IPS-18a (cell line): Measurements from ENCODE around the gene PPP1R12B.
"Not testable (repeated sequence)": the region's sequence is repeated elsewhere in the genome, so short reads cannot be mapped to it uniquely, and the experiment has no call there.

Source experiments
- H3K27ac ChIP-seq: one replicate; pipeline ENCODE4 v1.5.1; 2013; ENCODE audit warnings: low read length
- H3K27me3 ChIP-seq: one replicate; pipeline ENCODE4 v1.6.1; 2013; ENCODE audit warnings: mild to moderate bottlenecking, low read length; ENCODE audit not compliant: control insufficient read depth, insufficient read depth
- H3K36me3 ChIP-seq: one replicate; pipeline ENCODE4 v1.6.1; 2013; ENCODE audit warnings: low read depth, low read length; ENCODE audit not compliant: control insufficient read depth
- H3K4me1 ChIP-seq: one replicate; pipeline ENCODE4 v1.6.1; 2013; ENCODE audit warnings: low read depth, low read length; ENCODE audit not compliant: control insufficient read depth
- H3K4me3 ChIP-seq: one replicate; pipeline ENCODE4 v1.5.1; 2013; ENCODE audit warnings: low read length
- H3K9ac ChIP-seq: one replicate; pipeline ENCODE4 v1.6.1; 2013; ENCODE audit warnings: mild to moderate bottlenecking, low read length, moderate library complexity
- H3K9me3 ChIP-seq: one replicate; pipeline ENCODE4 v1.6.1; 2013; ENCODE audit warnings: low read depth, low read length; ENCODE audit not compliant: control insufficient read depth

PPP1R12B gene

GRCh38 chr1:202433155-202434043, 84.9 kb downstream of the PPP1R12B start:
- Histone ChIP-seq H3K27ac (no peak overlapping the region), H3K36me3 (peaks cover 3% of the 10 kb centered on the region), H3K4me3 (no peak overlapping the region), H3K27me3 (no peaks in the 10 kb centered on the region), H3K9ac (no peak overlapping the region), H3K9me3 (no peaks in the 10 kb centered on the region), H3K4me1 (no peaks in the 10 kb centered on the region)

GRCh38 chr1:202434059-202434458, 85.6 kb downstream of the PPP1R12B start:
- no peak overlapping the region for H3K4me3 ChIP-seq
- H3K27me3 ChIP-seq: no peaks in the 10 kb centered on the region
- no peaks in the 10 kb centered on the region for H3K4me1 ChIP-seq
- H3K36me3 ChIP-seq: peaks cover 3% of the 10 kb centered on the region
- H3K9ac ChIP-seq: no peak overlapping the region
- H3K27ac ChIP-seq: no peak overlapping the region
- no peaks in the 10 kb centered on the region for H3K9me3 ChIP-seq

- Histone ChIP-seq H3K9me3 (no peaks in the 10 kb centered on the region), H3K9ac (no peak overlapping the region), H3K4me1 (no peaks in the 10 kb centered on the region), H3K36me3 (peaks cover 3% of the 10 kb centered on the region), H3K27ac (no peak overlapping the region), H3K4me3 (no peak overlapping the region), H3K27me3 (no peaks in the 10 kb centered on the region)
Observed at GRCh38 chr1:202438393-202439174, 90.1 kb downstream of the PPP1R12B start.

GRCh38 chr1:202439308-202439707, 90.8 kb downstream of the PPP1R12B start:
- Histone ChIP-seq H3K4me1 (no peaks in the 10 kb centered on the region), H3K27ac (no peak overlapping the region), H3K4me3 (no peak overlapping the region), H3K36me3 (peaks cover 3% of the 10 kb centered on the region), H3K27me3 (no peaks in the 10 kb centered on the region), H3K9ac (no peak overlapping the region), H3K9me3 (no peaks in the 10 kb centered on the region)

GRCh38 chr1:202448140-202448539, 99.6 kb downstream of the PPP1R12B start:
- H3K36me3 ChIP-seq, H3K9ac ChIP-seq, H3K4me3 ChIP-seq, H3K4me1 ChIP-seq, H3K9me3 ChIP-seq, H3K27ac ChIP-seq, H3K27me3 ChIP-seq: not testable (repeated sequence)

- H3K4me1 ChIP-seq, H3K27ac ChIP-seq, H3K27me3 ChIP-seq, H3K4me3 ChIP-seq, H3K9ac ChIP-seq, H3K36me3 ChIP-seq, H3K9me3 ChIP-seq: not testable (repeated sequence)
Observed at GRCh38 chr1:202451641-202452040, 103.1 kb downstream of the PPP1R12B start.

- no peaks in the 10 kb centered on the region for H3K9me3 ChIP-seq
- H3K9ac ChIP-seq: no peak overlapping the region
- H3K4me3 ChIP-seq: no peak overlapping the region
- no peaks in the 10 kb centered on the region for H3K36me3 ChIP-seq
- no peaks in the 10 kb centered on the region for H3K27me3 ChIP-seq
- H3K27ac ChIP-seq: no peak overlapping the region
- no peaks in the 10 kb centered on the region for H3K4me1 ChIP-seq
Observed at GRCh38 chr1:202452508-202452907, 104.0 kb downstream of the PPP1R12B start.

- not testable (repeated sequence) for H3K27ac ChIP-seq, H3K4me3 ChIP-seq, H3K36me3 ChIP-seq, H3K9ac ChIP-seq, H3K27me3 ChIP-seq, H3K4me1 ChIP-seq, H3K9me3 ChIP-seq
Observed at GRCh38 chr1:202456372-202457169, 108.1 kb downstream of the PPP1R12B start.

- not testable (repeated sequence) for H3K4me3 ChIP-seq, H3K9me3 ChIP-seq, H3K27me3 ChIP-seq, H3K27ac ChIP-seq, H3K36me3 ChIP-seq, H3K4me1 ChIP-seq, H3K9ac ChIP-seq
Observed at GRCh38 chr1:202458651-202459050, 110.2 kb downstream of the PPP1R12B start.

GRCh38 chr1:202459470-202460142, 111.1 kb downstream of the PPP1R12B start:
- not testable (repeated sequence) for H3K27ac ChIP-seq, H3K36me3 ChIP-seq, H3K9ac ChIP-seq, H3K9me3 ChIP-seq, H3K4me1 ChIP-seq, H3K4me3 ChIP-seq, H3K27me3 ChIP-seq

- H3K36me3 ChIP-seq, H3K4me1 ChIP-seq, H3K9ac ChIP-seq, H3K27me3 ChIP-seq, H3K4me3 ChIP-seq, H3K27ac ChIP-seq, H3K9me3 ChIP-seq: not testable (repeated sequence)
Observed at GRCh38 chr1:202460143-202460495, 111.6 kb downstream of the PPP1R12B start.
